Measurements from ENCODE around the gene ZNF525.

ZNF525 gene

GRCh38 chr19:53424968-53425597, 59.6 kb downstream of the ZNF525 start:
- no peaks in the 10 kb centered on the region for H3K36me3 Mint-ChIP-seq
- ATAC-seq = peak; percentile 76
- H3K27ac Mint-ChIP-seq = no peak overlapping the region
- H3K9me3 Mint-ChIP-seq = no peaks in the 10 kb centered on the region
- no peak overlapping the region for H3K4me3 Mint-ChIP-seq
- no peaks in the 10 kb centered on the region for H3K4me1 Mint-ChIP-seq
- no peaks in the 10 kb centered on the region for H3K27me3 Mint-ChIP-seq

- Mint-ChIP-seq H3K36me3 (peaks cover 26% of the 10 kb centered on the region), H3K4me3 (peak within 1 kb of the TSS; percentile 98), H3K4me1 (peaks cover 35% of the 10 kb centered on the region), H3K9me3 (peaks cover 2% of the 10 kb centered on the region), H3K27ac (peak within 1 kb of the TSS; percentile 92), H3K27me3 (no peaks in the 10 kb centered on the region)
- peak; percentile 100 for ATAC-seq
Observed at GRCh38 chr19:53431399-53432087, 66.0 kb downstream of the ZNF525 start, which contains the start of gene ZNF761. ZNF761 (plus strand) TSS chr19:53431984; CDS start chr19:53447269, 15,285 bp downstream.

- H3K4me1 Mint-ChIP-seq = peaks cover 35% of the 10 kb centered on the region
- H3K27me3 Mint-ChIP-seq = no peaks in the 10 kb centered on the region
- peaks cover 32% of the 10 kb centered on the region for H3K36me3 Mint-ChIP-seq
Observed at GRCh38 chr19:53432088-53432661, 66.7 kb downstream of the ZNF525 start.

More at GRCh38 chr19:53432088-53432661, 66.7 kb downstream of the ZNF525 start:
- Mint-ChIP-seq H3K4me3 (peak overlapping the region; percentile 98), H3K27ac (peak overlapping the region; percentile 92), H3K9me3 (peaks cover 2% of the 10 kb centered on the region)
- ATAC-seq = peak; percentile 59
